Cardiac fibroblast (primary cell): Measurements from ENCODE around the gene MCAT.
A peak's percentile ranks its signal among the peaks of the same experiment; 100 is the strongest.
"Not testable (repeated sequence)": the region's sequence is repeated elsewhere in the genome, so short reads cannot be mapped to it uniquely, and the experiment has no call there.

Source experiments
- DNase-seq, 2 donors: peaks; one replicate each; pipeline versions ENCODE4 v3.0.0 to v3.0.0-alpha.2; 2010; ENCODE audit warnings: low read depth in 2 of 2
- H3K4me3 ChIP-seq, 2 donors: replicated peaks in 1 of 2; 1 replicate in 1 of 2; 2 replicates in 1 of 2; pipeline ENCODE4 v1.5.1; 2011; ENCODE audit warnings: low read depth in 2 of 2, low read length in 2 of 2, mild to moderate bottlenecking in 2 of 2, moderate library complexity in 1 of 2
- TF ChIP-seq, protein P1 (sequence below): IDR thresholded peaks from one replicate; pipeline ENCODE4 v1.5.1; 2011; ENCODE audit warnings: low read depth, mild to moderate bottlenecking, low read length, inconsistent platforms

MCAT gene

DNA sequence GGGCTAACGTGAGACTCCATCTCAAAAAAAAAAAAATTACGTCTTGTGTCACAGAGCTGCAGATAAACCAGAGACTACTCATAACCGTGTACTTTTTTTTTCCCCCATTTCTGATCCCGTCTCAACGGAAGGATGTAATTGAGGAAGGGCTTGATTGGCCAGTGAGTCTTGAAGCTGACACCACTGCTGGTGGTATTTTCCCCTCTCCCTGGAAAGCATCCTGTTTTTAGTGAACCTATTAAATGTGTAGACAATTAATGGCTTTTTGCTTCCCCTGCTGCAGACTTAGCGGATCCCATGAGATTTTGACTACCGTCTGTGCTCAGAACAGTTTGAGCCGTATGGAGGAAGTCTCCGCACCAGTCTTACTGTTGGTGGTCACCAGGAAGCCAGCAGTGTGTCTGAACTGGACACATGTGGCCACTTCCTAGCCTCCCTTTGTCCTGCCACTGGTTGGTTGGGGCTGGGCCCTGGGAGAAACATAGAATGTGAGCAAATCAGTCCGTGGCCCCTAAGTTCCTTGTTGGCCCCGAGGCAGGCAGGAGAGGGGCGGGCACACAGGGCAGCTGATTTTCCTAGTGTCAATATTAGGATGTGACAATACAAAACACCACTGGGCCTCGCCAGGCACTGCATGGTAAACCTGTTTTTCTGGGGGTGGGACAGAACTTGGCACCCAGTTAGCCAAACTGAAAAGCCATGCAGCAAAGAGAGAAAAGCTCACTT lies 29.5 kb downstream of the MCAT start:
- no peak overlapping the region for H3K4me3 ChIP-seq
- no peak for DNase-seq
- TF ChIP-seq, protein P1, sequence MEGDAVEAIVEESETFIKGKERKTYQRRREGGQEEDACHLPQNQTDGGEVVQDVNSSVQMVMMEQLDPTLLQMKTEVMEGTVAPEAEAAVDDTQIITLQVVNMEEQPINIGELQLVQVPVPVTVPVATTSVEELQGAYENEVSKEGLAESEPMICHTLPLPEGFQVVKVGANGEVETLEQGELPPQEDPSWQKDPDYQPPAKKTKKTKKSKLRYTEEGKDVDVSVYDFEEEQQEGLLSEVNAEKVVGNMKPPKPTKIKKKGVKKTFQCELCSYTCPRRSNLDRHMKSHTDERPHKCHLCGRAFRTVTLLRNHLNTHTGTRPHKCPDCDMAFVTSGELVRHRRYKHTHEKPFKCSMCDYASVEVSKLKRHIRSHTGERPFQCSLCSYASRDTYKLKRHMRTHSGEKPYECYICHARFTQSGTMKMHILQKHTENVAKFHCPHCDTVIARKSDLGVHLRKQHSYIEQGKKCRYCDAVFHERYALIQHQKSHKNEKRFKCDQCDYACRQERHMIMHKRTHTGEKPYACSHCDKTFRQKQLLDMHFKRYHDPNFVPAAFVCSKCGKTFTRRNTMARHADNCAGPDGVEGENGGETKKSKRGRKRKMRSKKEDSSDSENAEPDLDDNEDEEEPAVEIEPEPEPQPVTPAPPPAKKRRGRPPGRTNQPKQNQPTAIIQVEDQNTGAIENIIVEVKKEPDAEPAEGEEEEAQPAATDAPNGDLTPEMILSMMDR = no peak

DNA sequence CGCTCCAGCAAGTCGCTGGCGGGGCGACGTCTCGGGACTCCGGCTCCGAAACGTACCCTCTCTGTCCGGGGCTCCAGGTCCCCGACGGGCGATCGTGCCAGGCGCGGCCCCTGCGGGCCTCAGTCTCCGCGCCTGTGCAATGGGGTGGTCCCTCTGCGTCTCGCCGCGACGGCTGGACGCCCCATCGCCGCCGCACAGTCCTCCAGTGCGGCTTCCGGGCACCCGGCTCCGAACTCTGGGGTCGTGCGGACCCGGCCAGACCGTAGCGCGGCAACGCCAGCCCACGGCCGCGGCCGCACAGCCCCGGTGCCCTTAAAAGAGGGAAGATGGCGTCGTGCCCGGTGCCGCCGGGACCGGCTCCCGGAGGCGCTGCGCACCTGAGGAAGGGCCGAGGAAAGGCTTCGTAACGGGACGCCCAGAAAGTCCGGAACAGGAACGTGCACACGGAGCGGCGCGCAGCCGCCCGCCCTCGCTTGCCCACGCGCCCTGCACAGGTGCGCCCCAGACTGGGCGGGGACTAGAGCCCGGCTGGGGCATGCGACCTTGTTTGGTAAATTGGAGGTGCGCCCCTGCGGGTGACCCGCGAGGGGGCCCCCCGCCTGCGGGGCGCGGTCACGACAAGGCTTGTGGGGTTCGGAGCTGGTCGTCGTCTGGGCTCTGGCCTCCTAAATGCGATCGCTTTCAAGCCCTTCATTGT lies 32.1 kb downstream of the MCAT start:
- TF ChIP-seq, protein P1 = no peak
- peak overlapping the region; percentile 43 to 45 for H3K4me3 ChIP-seq
- no peak for DNase-seq

DNA sequence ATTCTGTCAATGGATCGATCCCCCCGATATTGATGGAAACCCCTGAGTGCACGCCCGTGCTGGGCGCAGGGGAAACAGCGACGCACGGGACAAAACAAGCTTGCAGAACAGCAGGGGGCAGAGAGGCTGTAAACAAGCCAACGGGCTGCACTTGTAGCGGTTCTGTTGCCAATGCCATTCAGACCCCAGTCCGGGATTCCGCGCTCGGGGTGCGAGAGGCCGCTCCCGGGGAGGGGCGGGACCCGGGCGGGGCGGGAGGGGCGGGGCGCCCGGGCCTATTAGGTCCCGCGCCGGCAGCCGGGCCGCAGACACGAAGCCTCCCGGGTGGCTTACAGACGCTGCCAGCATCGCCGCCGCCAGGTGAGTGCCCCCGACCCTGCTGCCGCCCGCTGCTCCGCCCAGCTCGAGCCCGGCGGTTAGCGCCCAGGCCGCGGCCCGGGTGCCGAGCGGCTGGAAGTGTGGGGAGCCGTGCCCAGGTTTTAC lies 32.7 kb downstream of the MCAT start, which contains the start of gene BIK:
Gene BIK (plus strand): TSS at position 307 of the 483 bp plus-strand sequence. CDS start 13,273 bp downstream, outside the sequence.
- TF ChIP-seq, protein P1 = peak; percentile 32
- DNase-seq = peak; percentile 31 to 35
- peak within 1 kb of the TSS; percentile 43 to 45 for H3K4me3 ChIP-seq

DNA sequence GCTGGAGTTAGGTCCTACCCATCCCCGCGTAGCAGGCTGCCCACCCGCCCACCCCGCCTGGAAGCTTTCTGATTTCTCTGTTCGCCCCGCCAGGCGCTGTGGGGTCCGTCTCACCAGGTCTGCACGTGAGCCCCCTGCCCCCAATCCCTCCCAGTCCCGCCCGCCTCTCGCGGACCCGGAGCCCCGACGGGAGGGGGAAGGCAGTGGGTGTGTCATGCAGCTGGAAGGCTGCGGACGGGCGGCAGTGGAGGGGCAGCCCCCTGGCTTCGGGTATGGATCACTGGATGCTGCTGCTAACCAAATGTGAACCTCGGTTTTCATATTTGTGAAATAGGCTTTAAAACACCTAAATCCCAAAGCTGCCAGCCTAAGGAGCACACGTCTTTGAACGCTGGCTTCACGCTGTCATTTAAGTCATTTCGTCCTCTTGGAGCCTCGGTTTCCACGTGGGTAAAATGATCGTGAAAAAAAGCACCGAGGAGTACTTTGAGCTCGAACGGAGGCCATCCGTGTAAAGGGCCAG lies 33.2 kb downstream of the MCAT start:
- no peak for DNase-seq
- TF ChIP-seq, protein P1 = no peak
- H3K4me3 ChIP-seq = peak overlapping the region; percentile 35 to 45

DNA sequence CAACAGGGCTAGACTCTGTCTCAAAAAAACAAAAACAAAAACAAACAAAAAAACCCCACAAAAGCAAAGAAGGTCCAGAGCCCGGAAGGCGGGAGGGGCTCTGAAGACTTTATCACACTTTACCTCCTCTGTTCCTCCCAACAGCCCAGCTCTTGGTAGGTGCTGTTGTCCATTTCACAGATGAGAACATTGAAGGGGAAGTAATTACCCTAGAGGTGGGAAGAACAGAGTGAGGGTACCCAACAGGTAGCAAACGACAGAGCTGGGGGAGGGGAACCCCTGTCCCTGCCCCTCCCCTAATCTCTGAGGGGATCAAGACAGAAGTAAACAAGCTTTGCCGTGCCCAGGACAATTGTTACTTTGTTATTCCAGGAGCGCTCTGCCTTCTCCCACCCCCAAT lies 33.7 kb downstream of the MCAT start:
- TF ChIP-seq, protein P1 = no peak
- no peak overlapping the region for H3K4me3 ChIP-seq
- DNase-seq = no peak

DNA sequence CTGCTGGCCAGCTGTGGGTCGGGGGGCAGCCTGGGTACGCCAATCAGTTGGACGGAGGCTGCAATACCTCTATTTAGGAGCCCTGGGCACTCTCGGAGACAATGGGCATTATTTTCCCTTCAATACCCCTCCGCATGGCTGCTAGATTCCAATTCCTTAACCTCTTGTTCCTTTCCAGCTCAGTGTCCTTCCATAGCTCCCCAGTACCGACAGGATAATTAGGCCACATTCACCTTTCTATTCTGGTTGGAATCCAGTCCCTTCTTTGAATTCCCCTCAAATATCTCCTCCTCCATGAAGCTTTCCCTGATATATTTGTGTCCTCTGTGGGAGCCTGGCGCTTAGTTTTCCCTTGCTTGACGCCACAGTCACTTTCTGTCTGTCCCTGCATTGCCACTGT lies 36.9 kb downstream of the MCAT start:
- DNase-seq = no peak
- no peak overlapping the region for H3K4me3 ChIP-seq
- TF ChIP-seq, protein P1 = no peak

DNA sequence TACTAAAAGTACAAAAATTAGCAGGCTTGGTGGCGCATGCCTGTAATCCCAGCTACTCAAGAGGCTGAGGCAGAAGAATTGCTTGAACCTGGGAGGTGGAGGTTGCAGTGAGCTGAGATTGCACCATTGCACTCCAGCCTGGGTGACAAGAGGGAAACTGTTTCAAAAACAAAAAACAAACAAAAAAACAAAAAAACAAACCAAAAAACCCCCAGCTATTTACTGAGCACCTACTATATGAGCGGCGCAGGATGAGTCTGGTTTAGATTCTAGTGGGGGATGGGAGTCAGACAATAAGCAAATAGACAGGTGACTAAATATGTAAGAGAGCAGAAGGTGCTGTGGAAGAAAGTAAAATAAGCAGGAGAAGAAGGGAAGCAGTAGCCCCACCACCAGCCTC lies 38.2 kb downstream of the MCAT start:
- H3K4me3 ChIP-seq, DNase-seq: not testable (repeated sequence)

DNA sequence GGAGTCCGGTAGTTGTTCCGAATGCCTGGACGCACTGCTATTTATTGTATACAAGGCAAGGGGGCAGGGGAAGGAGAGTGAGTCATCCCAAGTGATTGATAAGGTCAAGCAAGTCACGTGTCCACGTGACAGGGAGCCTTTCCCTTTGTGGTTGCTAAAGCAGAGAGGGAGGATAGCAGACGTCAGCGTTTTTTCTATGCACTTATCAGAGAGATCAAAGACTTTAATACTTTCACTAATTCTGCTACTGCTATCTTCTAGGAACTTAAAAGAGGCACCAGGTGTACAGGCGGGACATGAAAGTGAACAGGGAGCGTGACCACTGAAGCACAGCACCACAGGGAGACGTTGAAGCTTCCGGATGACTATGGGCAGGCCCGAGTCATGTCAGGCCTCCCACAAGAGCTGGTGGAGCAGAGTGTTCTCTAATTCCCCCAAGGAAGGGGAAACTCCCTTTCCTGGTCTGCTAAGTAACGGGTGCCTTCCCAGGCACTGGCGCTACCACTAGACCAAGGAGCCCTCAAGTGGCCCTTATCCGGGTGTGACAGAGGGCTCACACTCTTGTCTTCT lies 39.1 kb downstream of the MCAT start:
- DNase-seq = peak in 1 of 2 donors; percentile 47
- not testable (repeated sequence) for H3K4me3 ChIP-seq
